Measurements from ENCODE around the gene KIF5A.
"Not testable (repeated sequence)": the region's sequence is repeated elsewhere in the genome, so short reads cannot be mapped to it uniquely, and the experiment has no call there.

The KIF5A gene

GRCh38 chr12:57609781-57610553, 60.1 kb downstream of the KIF5A start:
- no peak for DNase-seq

- no peak for DNase-seq
Observed at GRCh38 chr12:57610554-57611107, 60.8 kb downstream of the KIF5A start.

- DNase-seq, result peak; percentile 36
Observed at GRCh38 chr12:57611108-57611826, 61.4 kb downstream of the KIF5A start, which contains the start of gene ARHGEF25. Gene ARHGEF25, plus strand, starts transcription at chr12:57611435. Its CDS starts 460 bp downstream, at chr12:57611895.

GRCh38 chr12:57611827-57612710, 62.2 kb downstream of the KIF5A start:
- DNase-seq, result peak; percentile 76

- no peak for DNase-seq
Observed at GRCh38 chr12:57612711-57613426, 63.0 kb downstream of the KIF5A start.

GRCh38 chr12:57613427-57614109, 63.7 kb downstream of the KIF5A start:
- no peak for DNase-seq

- peak; percentile 48 for DNase-seq
Observed at GRCh38 chr12:57614178-57614947, 64.5 kb downstream of the KIF5A start.

GRCh38 chr12:57614948-57615500, 65.2 kb downstream of the KIF5A start:
- DNase-seq, result no peak

GRCh38 chr12:57615637-57616036, 65.8 kb downstream of the KIF5A start:
- DNase-seq, result no peak

- DNase-seq, result no peak
Observed at GRCh38 chr12:57616383-57617101, 66.7 kb downstream of the KIF5A start.

GRCh38 chr12:57617942-57618341, 68.1 kb downstream of the KIF5A start:
- no peak for DNase-seq

GRCh38 chr12:57618431-57618830, 68.6 kb downstream of the KIF5A start:
- DNase-seq, result not testable (repeated sequence)

- DNase-seq, result no peak
Observed at GRCh38 chr12:57618966-57619433, 69.2 kb downstream of the KIF5A start.

- no peak for DNase-seq
Observed at GRCh38 chr12:57619434-57620244, 69.8 kb downstream of the KIF5A start.

- no peak for DNase-seq
Observed at GRCh38 chr12:57620245-57620935, 70.5 kb downstream of the KIF5A start.

- DNase-seq, result no peak
Observed at GRCh38 chr12:57620936-57621496, 71.2 kb downstream of the KIF5A start.

GRCh38 chr12:57621497-57622292, 71.9 kb downstream of the KIF5A start:
- peak; percentile 40 for DNase-seq
